GM19099 (cell line): ENCODE measurements around the gene PAPPA.

Experiments
- POLR2A ChIP-seq: IDR thresholded peaks from 3 replicates; pipeline ENCODE4 v1.6.1; 2011; ENCODE audit warnings: low read depth; ENCODE audit not compliant: insufficient read length; ENCODE audit errors: extremely low read depth

Gene PAPPA

GRCh38 chr9:116153765-116154333 lies at the start of gene PAPPA:
Gene PAPPA (plus strand): TSS chr9:116153791. CDS start chr9:116154173, 382 bp downstream.
- no peak for TF ChIP-seq POLR2A

GRCh38 chr9:116103976-116104820 lies 49.4 kb upstream of the PAPPA start:
- no peak for TF ChIP-seq POLR2A

GRCh38 chr9:116112236-116112635 lies 41.4 kb upstream of the PAPPA start:
- no peak for TF ChIP-seq POLR2A

- TF ChIP-seq POLR2A = no peak
These were observed 37.7 kb upstream of the PAPPA start for GRCh38 chr9:116115761-116116353.

GRCh38 chr9:116116393-116116792 lies 37.2 kb upstream of the PAPPA start:
- no peak for TF ChIP-seq POLR2A

GRCh38 chr9:116123171-116123570 lies 30.4 kb upstream of the PAPPA start:
- TF ChIP-seq POLR2A = no peak

- no peak for TF ChIP-seq POLR2A
These were observed 29.0 kb upstream of the PAPPA start for GRCh38 chr9:116124472-116125040.

- no peak for TF ChIP-seq POLR2A
These were observed 20.4 kb upstream of the PAPPA start for GRCh38 chr9:116133163-116133562.

GRCh38 chr9:116134975-116135374 lies 18.6 kb upstream of the PAPPA start:
- no peak for TF ChIP-seq POLR2A

- TF ChIP-seq POLR2A = no peak
These were observed 16.6 kb upstream of the PAPPA start for GRCh38 chr9:116137010-116137409.

GRCh38 chr9:116137581-116137980 lies 16.0 kb upstream of the PAPPA start:
- TF ChIP-seq POLR2A = no peak

GRCh38 chr9:116141864-116142561 lies 11.6 kb upstream of the PAPPA start:
- no peak for TF ChIP-seq POLR2A

- no peak for TF ChIP-seq POLR2A
These were observed 10.7 kb upstream of the PAPPA start for GRCh38 chr9:116142706-116143492.

- no peak for TF ChIP-seq POLR2A
These were observed 9.6 kb upstream of the PAPPA start for GRCh38 chr9:116144038-116144437.

- no peak for TF ChIP-seq POLR2A
These were observed 9.0 kb upstream of the PAPPA start for GRCh38 chr9:116144555-116144954.

GRCh38 chr9:116145036-116145435 lies 8.6 kb upstream of the PAPPA start:
- TF ChIP-seq POLR2A = no peak
